ENCODE results near the gene PHACTR1.

GRCh38 chr6:13212538-13212937 lies 496.0 kb downstream of the PHACTR1 start:
- TF ChIP-seq CTCF (IDR thresholded peaks at IDR 0.05), result no peak
- no peak for TF ChIP-seq POLR2A (IDR thresholded peaks at IDR 0.05)
